ENCODE measurements around the gene LRRC75B.

LRRC75B gene

GRCh38 chr22:24590596-24591173, 2.2 kb downstream of the LRRC75B start:
- H4K20me1 ChIP-seq = peaks cover 57% of the 10 kb centered on the region
- TF ChIP-seq Cebpa-rat (IDR thresholded peaks at IDR 0.05) = no peak
- peaks cover 29% of the 10 kb centered on the region for H3K27me3 ChIP-seq
- H3K4me1 ChIP-seq = peaks cover 70% of the 10 kb centered on the region
- no peaks in the 10 kb centered on the region for H3K36me3 ChIP-seq
- H3K9ac ChIP-seq = no peak overlapping the region
- H3K4me2 ChIP-seq = no peak overlapping the region
- H3K27ac ChIP-seq = no peak overlapping the region
- no peak overlapping the region for H3K4me3 ChIP-seq
- H3K9me3 ChIP-seq = no peaks in the 10 kb centered on the region

- Histone ChIP-seq H3K4me3 (no peak overlapping the region), H3K36me3 (no peaks in the 10 kb centered on the region), H3K9ac (no peak overlapping the region), H3K9me3 (no peaks in the 10 kb centered on the region), H4K20me1 (peaks cover 57% of the 10 kb centered on the region), H3K27me3 (peaks cover 29% of the 10 kb centered on the region), H3K27ac (no peak overlapping the region), H3K4me1 (peaks cover 63% of the 10 kb centered on the region), H3K4me2 (peak overlapping the region; percentile 84)
- no peak for TF ChIP-seq Cebpa-rat (IDR thresholded peaks at IDR 0.05)
These were observed 3.3 kb downstream of the LRRC75B start for GRCh38 chr22:24589518-24590030.

GRCh38 chr22:24588757-24589481, 4.0 kb downstream of the LRRC75B start:
- Histone ChIP-seq H3K4me1 (peaks cover 56% of the 10 kb centered on the region), H3K9ac (peak overlapping the region; percentile 5; the same call in 1 of the 2 replicates), H4K20me1 (peaks cover 54% of the 10 kb centered on the region), H3K27me3 (peaks cover 27% of the 10 kb centered on the region), H3K9me3 (no peaks in the 10 kb centered on the region), H3K4me2 (peak overlapping the region; percentile 84), H3K36me3 (no peaks in the 10 kb centered on the region), H3K27ac (peak overlapping the region; percentile 33), H3K4me3 (no peak overlapping the region)
- no peak for TF ChIP-seq Cebpa-rat (IDR thresholded peaks at IDR 0.05)

GRCh38 chr22:24588381-24588756, 4.5 kb downstream of the LRRC75B start:
- Histone ChIP-seq H3K4me3 (no peak overlapping the region), H4K20me1 (peaks cover 49% of the 10 kb centered on the region), H3K9me3 (no peaks in the 10 kb centered on the region), H3K4me1 (peaks cover 50% of the 10 kb centered on the region), H3K36me3 (no peaks in the 10 kb centered on the region), H3K9ac (peak overlapping the region; percentile 5; the same call in 1 of the 2 replicates), H3K27ac (peak overlapping the region; percentile 33), H3K4me2 (peak overlapping the region; percentile 84), H3K27me3 (peaks cover 22% of the 10 kb centered on the region)
- TF ChIP-seq Cebpa-rat (IDR thresholded peaks at IDR 0.05) = no peak

DNA sequence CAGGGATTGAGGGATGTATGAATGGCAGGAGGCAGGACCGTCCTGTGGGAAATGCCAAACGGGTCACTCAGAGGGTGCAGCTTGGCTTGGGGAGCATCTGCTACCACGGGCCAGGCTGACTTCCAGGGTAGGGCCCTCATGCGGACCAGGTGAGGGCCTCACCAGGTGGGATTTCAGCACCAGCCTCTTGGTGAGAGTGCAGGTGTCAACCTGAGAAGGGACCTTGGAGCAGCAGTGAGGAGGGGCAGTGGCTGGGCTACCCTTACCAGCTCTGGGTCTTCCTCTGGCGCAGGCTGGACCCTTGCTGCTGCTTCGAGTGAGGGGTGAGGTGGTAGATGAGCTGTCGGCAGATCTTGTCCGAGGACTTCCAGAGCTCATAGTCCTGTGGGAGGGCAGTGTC, 4.9 kb downstream of the LRRC75B start:
- peaks cover 46% of the 10 kb centered on the region for H4K20me1 ChIP-seq

GRCh38 chr22:24587251-24587650, 5.6 kb downstream of the LRRC75B start:
- no peak for TF ChIP-seq Cebpa-rat (IDR thresholded peaks at IDR 0.05)
- Histone ChIP-seq H3K36me3 (no peaks in the 10 kb centered on the region), H3K27me3 (peaks cover 11% of the 10 kb centered on the region), H3K9ac (no peak overlapping the region), H3K4me1 (peaks cover 40% of the 10 kb centered on the region), H3K4me3 (no peak overlapping the region), H4K20me1 (peaks cover 46% of the 10 kb centered on the region), H3K9me3 (no peaks in the 10 kb centered on the region), H3K4me2 (peak overlapping the region; percentile 84), H3K27ac (no peak overlapping the region)

More for the DNA sequence above, 4.9 kb downstream of the LRRC75B start:
- 0 out of 2 replicates have a peak overlapping the region, but pooled peaks have one; percentile 5 for H3K9ac ChIP-seq
- no peaks in the 10 kb centered on the region for H3K9me3 ChIP-seq
- H3K27me3 ChIP-seq = peaks cover 18% of the 10 kb centered on the region
- no peak overlapping the region for H3K4me3 ChIP-seq
- peaks cover 47% of the 10 kb centered on the region for H3K4me1 ChIP-seq
- H3K36me3 ChIP-seq = no peaks in the 10 kb centered on the region
- H3K27ac ChIP-seq = peak overlapping the region; percentile 33; the same call in 1 of the 2 replicates
- peak overlapping the region; percentile 84 for H3K4me2 ChIP-seq
- TF ChIP-seq Cebpa-rat (IDR thresholded peaks at IDR 0.05) = no peak

GRCh38 chr22:24585927-24586546, 6.8 kb downstream of the LRRC75B start:
- no peak for TF ChIP-seq Cebpa-rat (IDR thresholded peaks at IDR 0.05)
- Histone ChIP-seq H3K27ac (no peak overlapping the region), H4K20me1 (peaks cover 35% of the 10 kb centered on the region), H3K36me3 (no peaks in the 10 kb centered on the region), H3K9me3 (no peaks in the 10 kb centered on the region), H3K4me1 (peaks cover 37% of the 10 kb centered on the region), H3K9ac (no peak overlapping the region), H3K4me2 (peak overlapping the region; percentile 30), H3K27me3 (no peaks in the 10 kb centered on the region; the same call in 1 of the 2 replicates), H3K4me3 (no peak overlapping the region)

GRCh38 chr22:24585461-24585860, 7.4 kb downstream of the LRRC75B start:
- no peaks in the 10 kb centered on the region for H3K36me3 ChIP-seq
- peak overlapping the region; percentile 30; the same call in 1 of the 2 replicates for H3K4me2 ChIP-seq
- H3K4me3 ChIP-seq = no peak overlapping the region
- no peaks in the 10 kb centered on the region for H3K9me3 ChIP-seq
- no peak overlapping the region for H3K27ac ChIP-seq
- no peak overlapping the region for H3K9ac ChIP-seq
- no peaks in the 10 kb centered on the region for H3K27me3 ChIP-seq
- H3K4me1 ChIP-seq = peaks cover 37% of the 10 kb centered on the region
- no peak for TF ChIP-seq Cebpa-rat (IDR thresholded peaks at IDR 0.05)
- peaks cover 29% of the 10 kb centered on the region for H4K20me1 ChIP-seq

- Histone ChIP-seq H3K36me3 (no peaks in the 10 kb centered on the region), H4K20me1 (peaks cover 27% of the 10 kb centered on the region), H3K9me3 (no peaks in the 10 kb centered on the region), H3K27ac (no peak overlapping the region), H3K4me3 (no peak overlapping the region), H3K9ac (no peak overlapping the region), H3K27me3 (no peaks in the 10 kb centered on the region), H3K4me2 (no peak overlapping the region), H3K4me1 (peaks cover 37% of the 10 kb centered on the region)
- no peak for TF ChIP-seq Cebpa-rat (IDR thresholded peaks at IDR 0.05)
These were observed 7.9 kb downstream of the LRRC75B start for GRCh38 chr22:24584871-24585411.

Data from BLaER1 (cell line).